Loucy (cell line): Measurements from ENCODE around the gene PANK2.

ENCODE experiments used
- H2AFZ ChIP-seq: fragments of 200-600 bp; sonication (generic); 2 replicates; pipeline ENCODE4 v1.6.0; 2016; ENCODE audit warnings: antibody characterized with exemption, mild to moderate bottlenecking, low read length, moderate library complexity
- H3F3A ChIP-seq: fragments of 200-600 bp; 2 replicates; pipeline ENCODE4 v1.6.0; 2016; ENCODE audit warnings: antibody characterized with exemption, low read depth, mild to moderate bottlenecking
- H3K27me3 ChIP-seq: fragments of 200-600 bp; sonication (generic); 2 replicates; pipeline ENCODE4 v1.6.1; 2014; ENCODE audit warnings: low read length, mild to moderate bottlenecking; ENCODE audit not compliant: insufficient read depth, poor library complexity, severe bottlenecking
- H3K36me3 ChIP-seq: fragments of 200-600 bp; sonication (generic); 2 replicates; pipeline ENCODE4 v1.6.1; 2016; ENCODE audit warnings: low read length; ENCODE audit not compliant: insufficient read depth
- H3K4me1 ChIP-seq: fragments of 200-600 bp; sonication (generic); 2 replicates; pipeline ENCODE4 v1.5.1; 2014; ENCODE audit warnings: low read length, mild to moderate bottlenecking; ENCODE audit not compliant: insufficient read depth, poor library complexity, severe bottlenecking
- H3K4me2 ChIP-seq: fragments of 200-600 bp; sonication (generic); 2 replicates; pipeline ENCODE4 v1.6.0; 2014; ENCODE audit warnings: antibody characterized with exemption, low read length, low read depth, mild to moderate bottlenecking; ENCODE audit not compliant: poor library complexity, severe bottlenecking
- H3K4me3 ChIP-seq: fragments of 200-600 bp; sonication (generic); 2 replicates; pipeline ENCODE4 v1.5.1; 2014; ENCODE audit warnings: low read length, mild to moderate bottlenecking, mixed read lengths; ENCODE audit not compliant: poor library complexity, severe bottlenecking
- H3K79me2 ChIP-seq: fragments of 200-600 bp; sonication (generic); 2 replicates; pipeline ENCODE4 v1.6.1; 2014; ENCODE audit warnings: low read length; ENCODE audit not compliant: insufficient read depth
- H3K9ac ChIP-seq: fragments of 200-600 bp; sonication (generic); 2 replicates; pipeline ENCODE4 v1.6.0; 2014; ENCODE audit warnings: mild to moderate bottlenecking, low read depth, low read length, moderate library complexity; ENCODE audit not compliant: poor library complexity, severe bottlenecking
- H3K9me2 ChIP-seq: fragments of 200-600 bp; sonication (generic); replicated peaks from 2 replicates; pipeline ENCODE4 v1.6.1; 2016; ENCODE audit warnings: low read depth, low read length, mixed read lengths
- H3K9me3 ChIP-seq: fragments of 200-600 bp; sonication (generic); 2 replicates; pipeline ENCODE4 v1.6.1; 2014; ENCODE audit warnings: mild to moderate bottlenecking, antibody characterized with exemption, low read length, low read depth; ENCODE audit not compliant: insufficient read depth
- H4K20me1 ChIP-seq: fragments of 200-600 bp; sonication (generic); 2 replicates; pipeline ENCODE4 v1.6.0; 2014; ENCODE audit warnings: antibody characterized with exemption, low read length, mild to moderate bottlenecking; ENCODE audit not compliant: insufficient read depth, poor library complexity, severe bottlenecking
- EZH2phosphoT487 ChIP-seq: fragments of 200-600 bp; IDR thresholded peaks from 2 replicates; pipeline ENCODE4 v1.6.1; 2018; ENCODE audit warnings: antibody characterized with exemption, mild to moderate bottlenecking, moderate library complexity, borderline replicate concordance
- TF ChIP-seq, protein P1 (sequence below): fragments of 200-600 bp; sonication (generic); conservative IDR thresholded peaks from 2 replicates; pipeline ENCODE4 v1.5.1; 2014; ENCODE audit warnings: mild to moderate bottlenecking, antibody characterized with exemption, low read length

PANK2 gene

DNA sequence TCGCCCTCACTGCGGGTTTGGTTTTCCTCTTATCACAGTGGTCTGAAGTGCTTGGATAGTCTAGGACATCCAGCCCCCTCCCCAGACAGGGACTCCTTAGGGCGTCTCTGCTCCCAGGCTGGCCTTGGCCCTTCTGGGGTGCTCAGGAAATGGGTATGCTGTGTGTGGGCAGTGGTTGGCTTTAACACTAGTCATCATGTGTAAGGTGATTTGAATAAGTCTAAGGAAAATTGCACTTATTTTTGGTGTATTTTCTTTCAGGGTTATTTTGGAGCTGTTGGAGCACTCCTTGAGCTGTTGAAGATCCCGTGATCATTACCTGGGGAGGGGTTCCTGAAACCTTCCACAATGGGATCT, 33.8 kb downstream of the PANK2 start:
- H3K9me2 ChIP-seq = no peaks in the 10 kb centered on the region
- no peak overlapping the region for H2AFZ ChIP-seq
- H3F3A ChIP-seq = peaks cover 6% of the 10 kb centered on the region; the same call in 1 of the 2 replicates
- no peaks in the 10 kb centered on the region for H3K4me1 ChIP-seq
- no peak overlapping the region for H3K4me3 ChIP-seq
- H3K79me2 ChIP-seq = peaks cover 40% of the 10 kb centered on the region
- H4K20me1 ChIP-seq = peaks cover 30% of the 10 kb centered on the region
- H3K36me3 ChIP-seq = peaks cover 81% of the 10 kb centered on the region
- no peaks in the 10 kb centered on the region for H3K27me3 ChIP-seq
- TF ChIP-seq, protein P1, sequence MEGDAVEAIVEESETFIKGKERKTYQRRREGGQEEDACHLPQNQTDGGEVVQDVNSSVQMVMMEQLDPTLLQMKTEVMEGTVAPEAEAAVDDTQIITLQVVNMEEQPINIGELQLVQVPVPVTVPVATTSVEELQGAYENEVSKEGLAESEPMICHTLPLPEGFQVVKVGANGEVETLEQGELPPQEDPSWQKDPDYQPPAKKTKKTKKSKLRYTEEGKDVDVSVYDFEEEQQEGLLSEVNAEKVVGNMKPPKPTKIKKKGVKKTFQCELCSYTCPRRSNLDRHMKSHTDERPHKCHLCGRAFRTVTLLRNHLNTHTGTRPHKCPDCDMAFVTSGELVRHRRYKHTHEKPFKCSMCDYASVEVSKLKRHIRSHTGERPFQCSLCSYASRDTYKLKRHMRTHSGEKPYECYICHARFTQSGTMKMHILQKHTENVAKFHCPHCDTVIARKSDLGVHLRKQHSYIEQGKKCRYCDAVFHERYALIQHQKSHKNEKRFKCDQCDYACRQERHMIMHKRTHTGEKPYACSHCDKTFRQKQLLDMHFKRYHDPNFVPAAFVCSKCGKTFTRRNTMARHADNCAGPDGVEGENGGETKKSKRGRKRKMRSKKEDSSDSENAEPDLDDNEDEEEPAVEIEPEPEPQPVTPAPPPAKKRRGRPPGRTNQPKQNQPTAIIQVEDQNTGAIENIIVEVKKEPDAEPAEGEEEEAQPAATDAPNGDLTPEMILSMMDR = no peak
- TF ChIP-seq EZH2phosphoT487 = no peak
- H3K4me2 ChIP-seq = no peak overlapping the region
- H3K9me3 ChIP-seq = no peaks in the 10 kb centered on the region
- no peak overlapping the region for H3K9ac ChIP-seq

DNA sequence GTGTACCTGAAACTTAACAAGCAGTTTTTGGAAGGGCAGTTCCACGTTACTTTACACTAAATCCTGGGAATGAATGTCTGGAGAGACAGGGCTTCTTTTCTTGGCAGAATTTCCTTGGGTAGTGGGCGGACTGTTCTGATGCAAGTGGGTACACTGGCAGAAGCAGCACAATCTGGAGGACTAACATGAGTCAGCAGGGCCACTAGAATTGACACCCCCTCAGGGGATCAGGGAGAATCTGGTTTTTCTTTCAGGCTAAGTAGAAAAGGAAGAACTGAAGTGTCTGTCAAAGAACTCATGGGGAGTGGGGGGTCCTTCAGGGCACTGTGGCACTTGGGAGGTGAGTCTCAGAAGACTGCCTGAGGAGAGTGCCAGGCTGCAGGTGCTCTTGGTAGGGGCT, 34.6 kb downstream of the PANK2 start:
- H3K4me3 ChIP-seq = no peak overlapping the region
- no peaks in the 10 kb centered on the region for H3K27me3 ChIP-seq
- H3K9me3 ChIP-seq = no peaks in the 10 kb centered on the region
- no peak overlapping the region for H3K9ac ChIP-seq
- H3F3A ChIP-seq = peaks cover 8% of the 10 kb centered on the region; the same call in 1 of the 2 replicates
- no peaks in the 10 kb centered on the region for H3K9me2 ChIP-seq
- no peaks in the 10 kb centered on the region for H3K4me1 ChIP-seq
- peaks cover 31% of the 10 kb centered on the region; the same call in 1 of the 2 replicates for H3K79me2 ChIP-seq
- H2AFZ ChIP-seq = no peak overlapping the region
- no peak overlapping the region for H3K4me2 ChIP-seq
- TF ChIP-seq, protein P1 = no peak
- TF ChIP-seq EZH2phosphoT487 = no peak
- peaks cover 26% of the 10 kb centered on the region for H4K20me1 ChIP-seq
- H3K36me3 ChIP-seq = peaks cover 74% of the 10 kb centered on the region; the same call in 1 of the 2 replicates

DNA sequence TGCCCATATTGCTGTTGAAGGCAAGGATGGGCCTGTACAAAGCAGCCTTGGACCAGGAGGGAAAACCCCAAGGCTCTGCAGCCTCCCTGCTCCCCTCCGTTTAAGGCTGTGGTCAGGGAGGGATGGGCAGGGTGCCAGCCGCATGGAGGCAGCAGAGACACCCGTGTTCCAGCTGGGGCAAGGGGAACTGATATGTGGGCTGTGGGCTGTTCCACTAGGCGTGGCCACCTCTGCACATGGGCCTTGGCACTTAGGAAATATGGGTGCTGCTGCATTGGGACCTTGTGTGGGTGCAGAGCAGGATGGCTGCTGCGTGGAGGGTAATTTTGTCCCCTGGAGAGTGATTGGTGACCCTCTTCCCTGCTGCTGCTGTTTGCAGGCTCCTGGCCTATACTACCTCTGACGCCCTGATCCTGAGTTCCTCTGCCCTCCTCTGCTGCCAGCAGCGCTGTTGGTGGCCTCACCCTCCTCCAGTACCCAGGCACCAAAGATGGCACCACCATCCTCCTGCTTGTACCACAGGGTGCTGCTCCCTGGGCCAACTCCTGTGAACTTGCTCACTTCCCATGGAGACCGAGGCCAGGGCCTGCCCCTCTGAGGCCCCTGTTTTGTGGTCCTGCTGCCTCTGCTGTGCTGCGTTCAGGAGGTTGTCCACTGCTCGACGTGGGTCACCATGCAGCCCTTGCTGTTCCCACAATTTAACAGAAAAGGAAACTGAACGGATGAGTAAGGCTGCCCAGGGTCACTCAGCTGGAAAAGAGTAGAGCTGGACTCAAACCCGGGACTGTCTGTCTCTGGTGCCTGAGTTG, 35.3 kb downstream of the PANK2 start:
- no peak overlapping the region for H3K4me2 ChIP-seq
- H3F3A ChIP-seq = peaks cover 8% of the 10 kb centered on the region; the same call in 1 of the 2 replicates
- no peaks in the 10 kb centered on the region for H3K4me1 ChIP-seq
- no peak overlapping the region for H2AFZ ChIP-seq
- no peak overlapping the region for H3K9ac ChIP-seq
- H3K36me3 ChIP-seq = peaks cover 67% of the 10 kb centered on the region; the same call in 1 of the 2 replicates
- no peaks in the 10 kb centered on the region for H3K27me3 ChIP-seq
- no peaks in the 10 kb centered on the region for H3K9me3 ChIP-seq
- H3K9me2 ChIP-seq = no peaks in the 10 kb centered on the region
- H4K20me1 ChIP-seq = peaks cover 20% of the 10 kb centered on the region
- H3K4me3 ChIP-seq = no peak overlapping the region
- H3K79me2 ChIP-seq = peaks cover 24% of the 10 kb centered on the region; the same call in 1 of the 2 replicates
- TF ChIP-seq, protein P1 = no peak
- no peak for TF ChIP-seq EZH2phosphoT487
